GM18526 (cell line): ENCODE measurements around the gene OR10A2.

ENCODE experiments used
- POLR2A ChIP-seq: IDR thresholded peaks from 3 replicates; pipeline ENCODE4 v1.6.1; 2011; ENCODE audit not compliant: insufficient read length; ENCODE audit errors: extremely low read depth

The OR10A2 gene

GRCh38 chr11:6875761-6876160, 12.9 kb downstream of the OR10A2 start:
- no peak for TF ChIP-seq POLR2A

- no peak for TF ChIP-seq POLR2A
These were observed 13.5 kb downstream of the OR10A2 start, which contains the start of gene OR10A4 for GRCh38 chr11:6876325-6876724. Gene OR10A4, plus strand, starts transcription at chr11:6876625. Its CDS starts 23 bp downstream, at chr11:6876648.

- no peak for TF ChIP-seq POLR2A
These were observed 14.1 kb downstream of the OR10A2 start for GRCh38 chr11:6876914-6877313.

- no peak for TF ChIP-seq POLR2A
These were observed 19.9 kb downstream of the OR10A2 start for GRCh38 chr11:6882751-6883150.

- TF ChIP-seq POLR2A: no peak
These were observed 26.0 kb downstream of the OR10A2 start for GRCh38 chr11:6888830-6889229.

- no peak for TF ChIP-seq POLR2A
These were observed 27.0 kb downstream of the OR10A2 start for GRCh38 chr11:6889835-6890234.

- TF ChIP-seq POLR2A: no peak
These were observed 29.5 kb downstream of the OR10A2 start, which contains the start of gene OR2D2 for GRCh38 chr11:6892400-6892799. Gene OR2D2, minus strand, starts transcription at chr11:6892500. Its CDS starts 0 bp downstream, at chr11:6892500.

- no peak for TF ChIP-seq POLR2A
These were observed 31.2 kb downstream of the OR10A2 start for GRCh38 chr11:6894097-6894496.

GRCh38 chr11:6895010-6895409, 32.2 kb downstream of the OR10A2 start:
- no peak for TF ChIP-seq POLR2A

GRCh38 chr11:6898911-6899310, 36.1 kb downstream of the OR10A2 start:
- no peak for TF ChIP-seq POLR2A

- TF ChIP-seq POLR2A: no peak
These were observed 37.6 kb downstream of the OR10A2 start for GRCh38 chr11:6900327-6900999.

GRCh38 chr11:6911378-6911777, 48.5 kb downstream of the OR10A2 start:
- no peak for TF ChIP-seq POLR2A

GRCh38 chr11:6911948-6912347, 49.1 kb downstream of the OR10A2 start:
- no peak for TF ChIP-seq POLR2A

GRCh38 chr11:6919698-6920097, 56.8 kb downstream of the OR10A2 start:
- TF ChIP-seq POLR2A: no peak

- no peak for TF ChIP-seq POLR2A
These were observed 57.8 kb downstream of the OR10A2 start, which contains the start of gene OR2D3 for GRCh38 chr11:6920702-6921101. Gene OR2D3, plus strand, starts transcription at chr11:6921002. Its CDS starts 0 bp downstream, at chr11:6921002.
